H1 (cell line): Measurements from ENCODE around the gene DPF3. TPM values are rescaled to one million over a fixed set of nuclear protein-coding genes. Genes with fewer than 3 reads are reported as not detected.

Experiments used
- CTCF ChIA-PET: fragments of 300-600 bp; sonication (Branson Sonifier 250); formaldehyde crosslinking; loops from one replicate; lab custom pipeline; 2021; ENCODE audit not compliant: partially characterized antibody; lab: Charles Lee
- POLR2A ChIA-PET: fragments of 300-600 bp; sonication (Branson Sonifier 250); formaldehyde crosslinking; loops from one replicate; lab custom pipeline; 2021; ENCODE audit warnings: inconsistent platforms; ENCODE audit not compliant: partially characterized antibody; lab: Charles Lee
- DNase-seq, 2 experiments: peaks; one replicate each; pipeline versions ENCODE4 v3.0.0 to v3.0.0-alpha.2; 2010 to 2022; ENCODE audit warnings: low spot score in 2 of 2, low read depth in 1 of 2, mixed read lengths in 1 of 2
- FAIRE-seq: peaks from 2 replicates; lab custom pipeline; 2011; peaks lifted over from hg19 to GRCh38; lab: Jason Lieb, UNC
- H2AFZ ChIP-seq: 2 replicates; pipeline ENCODE4 v1.8.1; 2012; ENCODE audit warnings: low read length, inconsistent platforms
- H2AK5ac ChIP-seq: 2 replicates; pipeline ENCODE4 v1.6.1; 2013; ENCODE audit warnings: low read depth, low read length
- H2BK120ac ChIP-seq: replicated peaks from 2 replicates; pipeline ENCODE3; 2013; ENCODE audit warnings: low read depth, low read length, inconsistent platforms
- H2BK12ac ChIP-seq: 2 replicates; pipeline ENCODE4 v1.6.1; 2013; ENCODE audit warnings: low read depth, low read length
- H2BK15ac ChIP-seq: 2 replicates; pipeline ENCODE4 v1.6.1; 2013; ENCODE audit warnings: low read length
- H2BK20ac ChIP-seq: 2 replicates; pipeline ENCODE4 v1.6.1; 2013; ENCODE audit warnings: low read length
- H2BK5ac ChIP-seq: 2 replicates; pipeline ENCODE4 v1.6.1; 2013; ENCODE audit warnings: low read depth, low read length
- H3K14ac ChIP-seq: 2 replicates; pipeline ENCODE4 v1.6.1; 2013; ENCODE audit warnings: inconsistent platforms; ENCODE audit not compliant: insufficient read length
- H3K18ac ChIP-seq: 2 replicates; pipeline ENCODE4 v1.6.1; 2013; ENCODE audit warnings: low read length; ENCODE audit errors: extremely low read depth
- H3K23ac ChIP-seq: 2 replicates; pipeline ENCODE4 v1.6.1; 2013; ENCODE audit warnings: inconsistent platforms; ENCODE audit not compliant: insufficient read length
- H3K23me2 ChIP-seq: 2 replicates; pipeline ENCODE4 v1.6.1; 2013; ENCODE audit warnings: low read depth, low read length
- H3K27ac ChIP-seq: 2 replicates; pipeline ENCODE4 v1.6.1; 2011; ENCODE audit warnings: low read depth, low read length, inconsistent platforms
- H3K27me3 ChIP-seq, 4 experiments: replicated peaks in 1 of 4; 1 replicate in 1 of 4; 2 replicates in 3 of 4; pipeline versions ENCODE4 v1.6.1 to v1.8.1; 2011 to 2013; ENCODE audit warnings: low read length in 3 of 4, mild to moderate bottlenecking in 3 of 4, inconsistent platforms in 2 of 4, mixed read lengths in 2 of 4, moderate library complexity in 1 of 4; ENCODE audit not compliant: control insufficient read depth in 3 of 4, insufficient read depth in 3 of 4; ENCODE audit errors: extremely low read depth in 1 of 4
- H3K36me3 ChIP-seq, 4 experiments: 2 replicates each; pipeline versions ENCODE4 v1.6.1 to v1.8.1; 2011 to 2013; ENCODE audit warnings: mild to moderate bottlenecking in 4 of 4, low read length in 3 of 4, moderate library complexity in 2 of 4, control low read depth in 1 of 4, inconsistent platforms in 1 of 4; ENCODE audit not compliant: insufficient read depth in 4 of 4, control insufficient read depth in 2 of 4
- H3K4ac ChIP-seq: replicated peaks from 2 replicates; pipeline ENCODE3; 2013; ENCODE audit warnings: low read length, low read depth, mixed read lengths, inconsistent platforms; ENCODE audit not compliant: insufficient read length
- H3K4me1 ChIP-seq, 4 experiments: replicated peaks in 1 of 4; 1 replicate in 1 of 4; 2 replicates in 3 of 4; pipeline versions ENCODE4 v1.6.1 to v1.8.1; 2011 to 2013; ENCODE audit warnings: low read length in 3 of 4, inconsistent platforms in 2 of 4, mixed read lengths in 1 of 4; ENCODE audit not compliant: insufficient read depth in 4 of 4, control insufficient read depth in 3 of 4
- H3K4me2 ChIP-seq, 2 experiments: 2 replicates each; pipeline versions ENCODE4 v1.6.1 to v1.8.1; 2011 to 2013; ENCODE audit warnings: low read depth in 2 of 2, low read length in 2 of 2, control low read depth in 1 of 2, inconsistent platforms in 1 of 2, mild to moderate bottlenecking in 1 of 2; ENCODE audit not compliant: insufficient read depth in 1 of 2
- H3K4me3 ChIP-seq, 4 experiments: fragments of 200-600, 300-600 bp in 1 of 4; sonication (generic), shearing (Covaris generic), sonication (Bioruptor Twin) in 1 of 4; 2 replicates each; pipeline versions ENCODE4 v1.5.1 to v1.8.1; 2011 to 2016; ENCODE audit warnings: low read length in 4 of 4, low read depth in 3 of 4, control low read depth in 2 of 4, inconsistent platforms in 2 of 4, mild to moderate bottlenecking in 2 of 4, mixed read lengths in 1 of 4, moderate library complexity in 1 of 4; ENCODE audit not compliant: insufficient read depth in 2 of 4; ENCODE audit errors: extremely low read depth in 1 of 4
- H3K56ac ChIP-seq: replicated peaks from 2 replicates; pipeline ENCODE3; 2013; ENCODE audit warnings: low read depth, mild to moderate bottlenecking, mixed read lengths, low read length, inconsistent platforms; ENCODE audit not compliant: insufficient read length
- H3K79me1 ChIP-seq: 2 replicates; pipeline ENCODE4 v1.6.1; 2013; ENCODE audit warnings: low read depth, low read length, control low read depth
- H3K79me2 ChIP-seq, 2 experiments: 2 replicates each; pipeline versions ENCODE4 v1.6.1 to v1.8.1; 2012 to 2013; ENCODE audit warnings: low read length in 2 of 2, mild to moderate bottlenecking in 2 of 2, inconsistent platforms in 1 of 2; ENCODE audit not compliant: insufficient read depth in 2 of 2, control insufficient read depth in 1 of 2
- H3K9ac ChIP-seq, 4 experiments: replicated peaks in 1 of 4; 1 replicate in 1 of 4; 2 replicates in 3 of 4; pipeline versions ENCODE4 v1.6.1 to v1.8.1; 2011 to 2013; ENCODE audit warnings: low read depth in 3 of 4, low read length in 3 of 4, control low read depth in 2 of 4, mild to moderate bottlenecking in 2 of 4, moderate library complexity in 2 of 4, inconsistent platforms in 1 of 4; ENCODE audit errors: extremely low read depth in 1 of 4
- H3K9me3 ChIP-seq, 2 experiments: 2 replicates each; pipeline versions ENCODE4 v1.6.1 to v1.8.1; 2012 to 2013; ENCODE audit warnings: mild to moderate bottlenecking in 2 of 2, moderate library complexity in 2 of 2, control low read depth in 1 of 2, inconsistent platforms in 1 of 2, low read depth in 1 of 2, low read length in 1 of 2, mixed read lengths in 1 of 2; ENCODE audit not compliant: insufficient read depth in 2 of 2
- H4K20me1 ChIP-seq, 2 experiments: replicated peaks in 1 of 2; 2 replicates each; pipeline versions ENCODE3 to v1.8.1; 2011 to 2013; ENCODE audit warnings: inconsistent platforms in 2 of 2, low read length in 2 of 2, mild to moderate bottlenecking in 1 of 2; ENCODE audit not compliant: insufficient read depth in 2 of 2, control insufficient read depth in 1 of 2
- H4K5ac ChIP-seq: 2 replicates; pipeline ENCODE4 v1.6.1; 2013; ENCODE audit warnings: low read length, low read depth, mixed read lengths, inconsistent platforms; ENCODE audit not compliant: insufficient read length
- H4K8ac ChIP-seq: 2 replicates; pipeline ENCODE4 v1.8.0; 2013; ENCODE audit warnings: mild to moderate bottlenecking, moderate library complexity, low read length, inconsistent platforms; ENCODE audit not compliant: insufficient read depth; ENCODE audit errors: extremely low read depth
- H4K91ac ChIP-seq: replicated peaks from 2 replicates; pipeline ENCODE3; 2013; ENCODE audit warnings: low read length, mixed read lengths, inconsistent platforms; ENCODE audit not compliant: insufficient read length
- ASH2L ChIP-seq: fragments of 200-600, 300-600 bp; sonication (generic); IDR thresholded peaks from one replicate; pipeline ENCODE4 v1.7.1; 2017; ENCODE audit warnings: low read length
- BACH1 ChIP-seq: IDR thresholded peaks from 2 replicates; pipeline ENCODE4 v1.6.1; 2012; ENCODE audit warnings: low read length, improper control_type of control experiment
- CBX8 ChIP-seq: fragments of 300-800, 300-1000 bp; sonication (generic); IDR thresholded peaks from 2 replicates; pipeline ENCODE4 v1.7.1; 2016; ENCODE audit warnings: low read depth, low read length, borderline replicate concordance
- JUN ChIP-seq: IDR thresholded peaks from 2 replicates; pipeline ENCODE4 v1.6.1; 2011; ENCODE audit warnings: low read depth, mild to moderate bottlenecking, improper control_type of control experiment, low read length
- KDM5A ChIP-seq: fragments of 200-600 bp; IDR thresholded peaks from 2 replicates; pipeline ENCODE4 v1.7.1; 2012; ENCODE audit warnings: mild to moderate bottlenecking, low read length, inconsistent platforms, mixed read lengths
- NANOG ChIP-seq: IDR thresholded peaks from 2 replicates; pipeline ENCODE4 v1.6.1; 2011; ENCODE audit warnings: low read length, low read depth, mild to moderate bottlenecking, inconsistent platforms; ENCODE audit not compliant: insufficient read depth, poor library complexity, severe bottlenecking
- PHF8 ChIP-seq: fragments of 200-600 bp; sonication (generic); conservative IDR thresholded peaks from 2 replicates; pipeline ENCODE4 v1.7.1; 2012; ENCODE audit warnings: low read depth, mild to moderate bottlenecking, inconsistent platforms, low read length, moderate library complexity
- POLR2A ChIP-seq, 2 experiments: IDR thresholded peaks; 1 replicate in 1 of 2; 2 replicates in 1 of 2; pipeline ENCODE4 v1.6.1; 2011; ENCODE audit warnings: low read depth in 2 of 2, low read length in 2 of 2, mild to moderate bottlenecking in 2 of 2; ENCODE audit errors: control extremely low read depth in 1 of 2
- SUZ12 ChIP-seq: fragments of 200-600 bp; sonication (generic); IDR thresholded peaks from 2 replicates; pipeline ENCODE4 v1.6.1; 2012; ENCODE audit warnings: mild to moderate bottlenecking, inconsistent platforms, low read length, moderate library complexity, mixed read lengths
- ZNF274 ChIP-seq: IDR thresholded peaks from 2 replicates; pipeline ENCODE4 v1.7.0; 2012; ENCODE audit warnings: low read length, borderline replicate concordance; ENCODE audit errors: extremely low read depth
- WGBS, 2 experiments: shearing (Covaris generic) in 1 of 2; methylation state at CpG; one replicate each; pipeline versions ENCODE4 v1.1.6 to v1.1.7; 2013 to 2015; ENCODE audit warnings: low lambda C conversion rate in 2 of 2, mixed read lengths in 2 of 2, inconsistent platforms in 1 of 2, low coverage in 1 of 2, missing lambda C conversion rate in 1 of 2; ENCODE audit not compliant: insufficient replicate concordance in 2 of 2, insufficient coverage in 1 of 2, insufficient read length in 1 of 2; ENCODE audit errors: extremely low coverage in 1 of 2, missing lambda C conversion rate in 1 of 2; 5-methylcytosine and 5-hydroxymethylcytosine counted together
- polyA plus RNA-seq, 7 experiments: library from polyadenylated mRNA; depleted of rRNA in 3 of 7; stranded (reverse) in 5 of 7; unstranded in 2 of 7; fragments of >200 nt in 5 of 7; fragments of 200-250 nt in 2 of 7; gene quantifications; 1 replicate in 5 of 7; 2 replicates in 1 of 7; 4 replicates in 1 of 7; pipeline versions ENCODE4 v1.2.1 to v1.2.3, GENCODE V29; 2011 to 2013; ENCODE audit warnings: missing spikeins in 2 of 7, mixed read lengths in 2 of 7
- total RNA-seq: library from RNA; stranded (reverse); fragmentation: NEBNext Ultra II Directional; extraction: Animal tissue kit (Norgen Biotek cat#: 25700); gene quantifications from 2 replicates; pipeline ENCODE4 v1.2.1, GENCODE V29; 2021
- TF ChIP-seq, protein P1 (sequence below): IDR thresholded peaks from 2 replicates; pipeline ENCODE4 v1.6.1; 2012; ENCODE audit warnings: inconsistent platforms
- TF ChIP-seq, protein P2 (sequence below), 3 experiments: IDR thresholded peaks; 1 replicate in 2 of 3; 2 replicates in 1 of 3; pipeline versions ENCODE4 v1.5.1 to v1.6.1; 2011; ENCODE audit warnings: low read length in 3 of 3, mild to moderate bottlenecking in 3 of 3, inconsistent platforms in 2 of 3, low read depth in 1 of 3, moderate library complexity in 1 of 3; ENCODE audit not compliant: insufficient read depth in 1 of 3; ENCODE audit errors: control extremely low read depth in 1 of 3

DPF3 gene
- total and polyA plus RNA-seq, 2 of the 8 experiments (the other 6 are each of a cell fraction or from before 2014, with no cell fraction given), result 0.19 TPM; not detected in 1

DNA sequence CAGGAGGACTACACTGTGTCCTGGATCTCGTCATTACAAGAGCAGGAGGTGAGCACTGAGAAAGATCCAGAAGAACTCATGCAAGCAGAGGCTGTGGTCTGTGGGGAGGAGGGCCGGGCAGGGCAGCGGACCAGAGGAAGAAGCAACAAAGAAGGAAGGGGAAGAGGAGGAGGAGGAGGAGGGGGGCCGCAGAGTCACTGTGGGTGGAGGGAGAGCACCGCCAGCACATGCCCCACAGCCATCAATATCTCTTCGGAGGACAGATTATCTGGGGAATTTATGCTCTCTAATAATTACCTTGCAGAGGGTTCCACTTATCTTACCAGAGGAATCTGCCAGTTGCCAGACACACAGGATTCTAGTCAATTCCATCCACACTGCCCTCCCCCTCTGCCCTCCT is 105.6 kb downstream of the DPF3 start:
- H3K56ac ChIP-seq, result no peak overlapping the region
- H3K27ac ChIP-seq, result no peak overlapping the region
- 88% methylated on average over 6 of the region's 6 CpGs; no CpG with 5 or more reads in 1 of the 2 experiments for WGBS, 2 experiments
- H3K4me1 ChIP-seq, result peaks cover 0 to 14% (median 3%) of the 10 kb centered on the region in 4 experiments; a peak in 3 of 7 replicates
- no peak for FAIRE-seq
- no peak overlapping the region for H3K18ac ChIP-seq
- ChIA-PET POLR2A (no interaction called here), CTCF (interaction anchor here (1.1 kb wide), 1 partner anchor 8 kb away, joined by 4 read pairs; no protein-coding TSS in a partner anchor)
- no peaks in the 10 kb centered on the region for H3K79me1 ChIP-seq
- H3K4ac ChIP-seq, result no peak overlapping the region
- H4K5ac ChIP-seq, result no peak overlapping the region
- H3K23me2 ChIP-seq, result no peaks in the 10 kb centered on the region
- H2BK5ac ChIP-seq, result no peak overlapping the region
- H3K36me3 ChIP-seq, result no peaks in the 10 kb centered on the region
- H3K9ac ChIP-seq, result no peak overlapping the region
- H4K91ac ChIP-seq, result no peak overlapping the region
- H2BK120ac ChIP-seq, result no peak overlapping the region
- no peak overlapping the region for H2AFZ ChIP-seq
- no peak for DNase-seq
- H3K4me3 ChIP-seq, result no peak overlapping the region
- no peak overlapping the region for H2BK12ac ChIP-seq
- H4K20me1 ChIP-seq, result no peaks in the 10 kb centered on the region
- no peaks in the 10 kb centered on the region for H3K27me3 ChIP-seq
- H2BK15ac ChIP-seq, result no peak overlapping the region
- H3K4me2 ChIP-seq, result no peak overlapping the region
- no peak overlapping the region for H2BK20ac ChIP-seq
- H4K8ac ChIP-seq, result no peak overlapping the region
- no peak overlapping the region for H3K14ac ChIP-seq
- H3K23ac ChIP-seq, result no peak overlapping the region
- H3K79me2 ChIP-seq, result no peaks in the 10 kb centered on the region
- H3K9me3 ChIP-seq, result no peaks in the 10 kb centered on the region
- no peak overlapping the region for H2AK5ac ChIP-seq
- TF ChIP-seq NANOG, result no peak
- no peak for TF ChIP-seq POLR2A (IDR thresholded peaks at IDR 0.05; ENCODE audit: control extremely low read depth in 1 of 2, low read depth in 2 of 2, low read length in 2 of 2)
- TF ChIP-seq, protein P1, sequence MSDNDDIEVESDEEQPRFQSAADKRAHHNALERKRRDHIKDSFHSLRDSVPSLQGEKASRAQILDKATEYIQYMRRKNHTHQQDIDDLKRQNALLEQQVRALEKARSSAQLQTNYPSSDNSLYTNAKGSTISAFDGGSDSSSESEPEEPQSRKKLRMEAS, result no peak
- TF ChIP-seq PHF8, result no peak
- TF ChIP-seq KDM5A, result no peak
- TF ChIP-seq CBX8, result no peak
- no peak for TF ChIP-seq ASH2L
- TF ChIP-seq BACH1, result no peak
- TF ChIP-seq, protein P2, sequence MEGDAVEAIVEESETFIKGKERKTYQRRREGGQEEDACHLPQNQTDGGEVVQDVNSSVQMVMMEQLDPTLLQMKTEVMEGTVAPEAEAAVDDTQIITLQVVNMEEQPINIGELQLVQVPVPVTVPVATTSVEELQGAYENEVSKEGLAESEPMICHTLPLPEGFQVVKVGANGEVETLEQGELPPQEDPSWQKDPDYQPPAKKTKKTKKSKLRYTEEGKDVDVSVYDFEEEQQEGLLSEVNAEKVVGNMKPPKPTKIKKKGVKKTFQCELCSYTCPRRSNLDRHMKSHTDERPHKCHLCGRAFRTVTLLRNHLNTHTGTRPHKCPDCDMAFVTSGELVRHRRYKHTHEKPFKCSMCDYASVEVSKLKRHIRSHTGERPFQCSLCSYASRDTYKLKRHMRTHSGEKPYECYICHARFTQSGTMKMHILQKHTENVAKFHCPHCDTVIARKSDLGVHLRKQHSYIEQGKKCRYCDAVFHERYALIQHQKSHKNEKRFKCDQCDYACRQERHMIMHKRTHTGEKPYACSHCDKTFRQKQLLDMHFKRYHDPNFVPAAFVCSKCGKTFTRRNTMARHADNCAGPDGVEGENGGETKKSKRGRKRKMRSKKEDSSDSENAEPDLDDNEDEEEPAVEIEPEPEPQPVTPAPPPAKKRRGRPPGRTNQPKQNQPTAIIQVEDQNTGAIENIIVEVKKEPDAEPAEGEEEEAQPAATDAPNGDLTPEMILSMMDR (IDR thresholded peaks at IDR 0.05; ENCODE audit: control extremely low read depth in 1 of 3, insufficient read depth in 1 of 3, low read depth in 1 of 3, low read length in 3 of 3), result no peak
- no peak for TF ChIP-seq ZNF274
- TF ChIP-seq SUZ12, result no peak
- no peak for TF ChIP-seq JUN
